DOHH2 (cell line): ENCODE results near the gene ITPKB.

ENCODE experiments used
- H3F3A ChIP-seq: fragments of 200-600 bp; sonication (generic), shearing (Covaris generic); 2 replicates; pipeline ENCODE4 v1.6.0; 2016; ENCODE audit warnings: antibody characterized with exemption, mild to moderate bottlenecking; ENCODE audit not compliant: control insufficient read depth, insufficient read depth
- H3K27ac ChIP-seq: fragments of 200-600 bp; sonication (generic); 2 replicates; pipeline ENCODE4 v1.5.1; 2014; ENCODE audit warnings: low read depth, mild to moderate bottlenecking, low read length, moderate library complexity
- H3K27me3 ChIP-seq: fragments of 200-600 bp; sonication (generic); 2 replicates; pipeline ENCODE4 v1.6.1; 2014; ENCODE audit warnings: mild to moderate bottlenecking, low read length, mixed read lengths; ENCODE audit not compliant: control insufficient read depth
- H3K36me3 ChIP-seq: fragments of 200-600 bp; sonication (generic); 2 replicates; pipeline ENCODE4 v1.6.1; 2014; ENCODE audit warnings: mild to moderate bottlenecking, low read length, moderate library complexity, mixed read lengths; ENCODE audit not compliant: control insufficient read depth
- H3K4me1 ChIP-seq: fragments of 200-600 bp; sonication (generic); 2 replicates; pipeline ENCODE4 v1.6.1; 2014; ENCODE audit warnings: mild to moderate bottlenecking, low read length, mixed read lengths; ENCODE audit not compliant: control insufficient read depth
- H3K4me2 ChIP-seq: fragments of 200-600 bp; sonication (generic); 2 replicates; pipeline ENCODE4 v1.6.0; 2014; ENCODE audit warnings: mild to moderate bottlenecking, low read length, moderate library complexity
- H3K4me3 ChIP-seq: fragments of 200-600 bp; sonication (generic); 2 replicates; pipeline ENCODE4 v1.5.1; 2014; ENCODE audit warnings: mild to moderate bottlenecking, low read length, mixed read lengths
- H3K79me2 ChIP-seq: fragments of 200-600 bp; sonication (generic); 2 replicates; pipeline ENCODE4 v1.6.1; 2014; ENCODE audit warnings: mild to moderate bottlenecking, low read length, mixed read lengths; ENCODE audit not compliant: control insufficient read depth
- H3K9me2 ChIP-seq: fragments of 200-600 bp; sonication (generic); replicated peaks from 2 replicates; pipeline ENCODE4 v1.6.1; 2014; ENCODE audit warnings: mild to moderate bottlenecking, low read length, mixed read lengths; ENCODE audit not compliant: control insufficient read depth
- H3K9me3 ChIP-seq: fragments of 200-600 bp; sonication (generic); 2 replicates; pipeline ENCODE4 v1.6.1; 2014; ENCODE audit warnings: antibody characterized with exemption, low read length, mixed read lengths; ENCODE audit not compliant: control insufficient read depth, insufficient read depth
- H4K20me1 ChIP-seq: fragments of 200-600 bp; sonication (generic); 2 replicates; pipeline ENCODE4 v1.6.0; 2014; ENCODE audit warnings: low read depth, mild to moderate bottlenecking, antibody characterized with exemption, low read length, moderate library complexity; ENCODE audit not compliant: control insufficient read depth, insufficient read depth
- EZH2phosphoT487 ChIP-seq: fragments of 200-600 bp; sonication (generic); IDR thresholded peaks from 2 replicates; pipeline ENCODE4 v1.6.1; 2017; ENCODE audit warnings: borderline replicate concordance, mild to moderate bottlenecking, antibody characterized with exemption, low read length, moderate library complexity, mixed read lengths
- TF ChIP-seq, protein P1 (sequence below): fragments of 200-600 bp; sonication (generic); IDR thresholded peaks from one replicate; pipeline ENCODE4 v1.5.1; 2014; ENCODE audit warnings: antibody characterized with exemption, mild to moderate bottlenecking, low read depth, low read length; ENCODE audit not compliant: poor library complexity, severe bottlenecking

Gene ITPKB

DNA sequence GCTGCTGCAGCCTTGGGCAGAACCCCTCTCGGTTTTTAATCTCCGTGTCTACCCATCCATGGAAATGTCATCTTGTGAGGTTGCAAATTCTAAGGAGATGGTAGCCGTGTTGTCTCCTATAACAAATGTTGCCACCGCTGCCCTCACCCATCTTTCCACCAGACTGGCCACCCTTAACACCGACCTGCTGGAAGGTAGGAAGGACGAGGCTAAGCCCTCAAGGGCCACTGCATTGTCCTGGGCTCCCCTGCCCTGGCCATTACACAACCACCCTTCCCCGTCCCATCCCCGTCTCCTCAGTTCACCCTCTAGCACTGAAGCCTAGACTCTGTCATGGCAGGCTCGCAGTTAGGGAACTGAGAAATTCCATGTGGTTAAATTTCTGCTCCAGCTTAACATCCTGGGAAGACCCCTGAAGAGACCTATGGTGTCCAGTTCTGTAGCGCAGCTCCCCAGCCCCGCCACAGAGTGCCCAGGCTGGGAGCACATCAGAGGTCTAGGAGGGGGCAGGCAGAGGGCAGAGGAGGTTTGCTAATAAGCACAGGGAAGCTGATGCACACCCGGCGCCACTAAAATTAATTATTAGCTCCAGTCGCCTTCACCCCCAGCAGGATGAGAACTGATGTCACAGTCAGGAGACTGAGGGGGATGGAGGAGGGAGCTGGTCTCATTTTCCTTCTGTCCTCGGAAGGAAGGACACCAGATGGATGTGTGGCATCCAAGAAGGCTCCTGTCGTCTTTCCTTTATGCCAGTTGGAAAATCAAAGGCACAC lies 152.2 kb downstream of the ITPKB start:
- Histone ChIP-seq H3K9me3 (no peaks in the 10 kb centered on the region), H3K27me3 (peaks cover 4% of the 10 kb centered on the region; the same call in 1 of the 2 replicates), H3F3A (no peaks in the 10 kb centered on the region), H3K4me3 (no peak overlapping the region), H3K4me2 (no peak overlapping the region), H3K9me2 (no peaks in the 10 kb centered on the region), H3K27ac (no peak overlapping the region), H4K20me1 (no peaks in the 10 kb centered on the region), H3K79me2 (no peaks in the 10 kb centered on the region), H3K36me3 (no peaks in the 10 kb centered on the region), H3K4me1 (peaks cover 8% of the 10 kb centered on the region)
- TF ChIP-seq EZH2phosphoT487, result no peak
- TF ChIP-seq, protein P1, sequence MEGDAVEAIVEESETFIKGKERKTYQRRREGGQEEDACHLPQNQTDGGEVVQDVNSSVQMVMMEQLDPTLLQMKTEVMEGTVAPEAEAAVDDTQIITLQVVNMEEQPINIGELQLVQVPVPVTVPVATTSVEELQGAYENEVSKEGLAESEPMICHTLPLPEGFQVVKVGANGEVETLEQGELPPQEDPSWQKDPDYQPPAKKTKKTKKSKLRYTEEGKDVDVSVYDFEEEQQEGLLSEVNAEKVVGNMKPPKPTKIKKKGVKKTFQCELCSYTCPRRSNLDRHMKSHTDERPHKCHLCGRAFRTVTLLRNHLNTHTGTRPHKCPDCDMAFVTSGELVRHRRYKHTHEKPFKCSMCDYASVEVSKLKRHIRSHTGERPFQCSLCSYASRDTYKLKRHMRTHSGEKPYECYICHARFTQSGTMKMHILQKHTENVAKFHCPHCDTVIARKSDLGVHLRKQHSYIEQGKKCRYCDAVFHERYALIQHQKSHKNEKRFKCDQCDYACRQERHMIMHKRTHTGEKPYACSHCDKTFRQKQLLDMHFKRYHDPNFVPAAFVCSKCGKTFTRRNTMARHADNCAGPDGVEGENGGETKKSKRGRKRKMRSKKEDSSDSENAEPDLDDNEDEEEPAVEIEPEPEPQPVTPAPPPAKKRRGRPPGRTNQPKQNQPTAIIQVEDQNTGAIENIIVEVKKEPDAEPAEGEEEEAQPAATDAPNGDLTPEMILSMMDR, result no peak

DNA sequence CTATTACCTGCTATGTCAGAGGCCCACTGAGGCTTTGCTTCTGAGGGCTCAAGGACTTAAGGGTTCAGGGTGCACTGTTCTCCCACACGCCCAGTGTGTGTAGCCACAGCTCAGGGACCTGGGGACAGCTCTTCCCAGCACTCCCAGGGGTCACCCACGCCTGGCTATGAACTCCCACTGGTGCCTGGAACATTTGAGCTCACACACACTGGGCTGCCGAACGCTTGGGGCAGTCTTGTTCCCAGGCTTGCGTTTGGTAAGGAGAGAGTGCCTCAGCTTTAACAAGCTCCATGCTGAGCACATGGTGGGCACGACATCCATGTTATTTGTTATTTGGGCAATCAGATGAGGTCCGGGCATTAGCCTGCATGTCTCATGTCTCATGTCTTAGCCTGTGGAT lies 153.0 kb downstream of the ITPKB start:
- no peaks in the 10 kb centered on the region for H3K36me3 ChIP-seq
- no peaks in the 10 kb centered on the region for H3K9me2 ChIP-seq
- H3K27me3 ChIP-seq, result peaks cover 4% of the 10 kb centered on the region; the same call in 1 of the 2 replicates
- H4K20me1 ChIP-seq, result no peaks in the 10 kb centered on the region
- H3K27ac ChIP-seq, result no peak overlapping the region
- peaks cover 8% of the 10 kb centered on the region for H3K4me1 ChIP-seq
- no peaks in the 10 kb centered on the region for H3F3A ChIP-seq
- H3K4me2 ChIP-seq, result no peak overlapping the region
- TF ChIP-seq, protein P1, result no peak
- no peak for TF ChIP-seq EZH2phosphoT487
- H3K4me3 ChIP-seq, result no peak overlapping the region
- H3K9me3 ChIP-seq, result no peaks in the 10 kb centered on the region
- H3K79me2 ChIP-seq, result no peaks in the 10 kb centered on the region

DNA sequence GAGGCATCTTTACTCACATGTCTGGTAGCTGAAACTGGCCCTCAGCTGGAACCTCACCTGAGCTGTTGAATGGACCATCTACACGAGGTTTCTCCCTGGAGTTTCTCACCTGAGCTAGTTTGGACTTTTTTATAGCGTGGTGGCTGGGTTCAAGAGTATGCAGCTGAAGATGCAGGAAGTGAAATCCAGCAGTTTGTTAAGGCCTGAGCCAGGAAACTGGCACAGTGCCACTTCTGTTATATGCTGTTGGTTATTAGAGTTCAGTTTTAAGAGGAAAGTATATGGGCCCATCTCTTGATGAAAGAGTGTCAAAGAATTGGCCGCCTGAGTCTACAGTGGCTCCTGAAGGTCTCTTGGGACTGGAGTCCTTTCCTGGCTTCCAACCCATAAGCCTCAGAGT lies 154.9 kb downstream of the ITPKB start:
- no peak overlapping the region for H3K4me2 ChIP-seq
- H3K9me3 ChIP-seq, result no peaks in the 10 kb centered on the region
- peaks cover 8% of the 10 kb centered on the region for H3K4me1 ChIP-seq
- H3K27me3 ChIP-seq, result no peaks in the 10 kb centered on the region
- H3K27ac ChIP-seq, result no peak overlapping the region
- H3K79me2 ChIP-seq, result no peaks in the 10 kb centered on the region
- H3K9me2 ChIP-seq, result no peaks in the 10 kb centered on the region
- H3K4me3 ChIP-seq, result no peak overlapping the region
- no peak for TF ChIP-seq EZH2phosphoT487
- TF ChIP-seq, protein P1, result no peak
- H3F3A ChIP-seq, result no peaks in the 10 kb centered on the region
- no peaks in the 10 kb centered on the region for H4K20me1 ChIP-seq
- H3K36me3 ChIP-seq, result no peaks in the 10 kb centered on the region
